ENCODE results near the gene DIPK1B.

DIPK1B gene

DNA sequence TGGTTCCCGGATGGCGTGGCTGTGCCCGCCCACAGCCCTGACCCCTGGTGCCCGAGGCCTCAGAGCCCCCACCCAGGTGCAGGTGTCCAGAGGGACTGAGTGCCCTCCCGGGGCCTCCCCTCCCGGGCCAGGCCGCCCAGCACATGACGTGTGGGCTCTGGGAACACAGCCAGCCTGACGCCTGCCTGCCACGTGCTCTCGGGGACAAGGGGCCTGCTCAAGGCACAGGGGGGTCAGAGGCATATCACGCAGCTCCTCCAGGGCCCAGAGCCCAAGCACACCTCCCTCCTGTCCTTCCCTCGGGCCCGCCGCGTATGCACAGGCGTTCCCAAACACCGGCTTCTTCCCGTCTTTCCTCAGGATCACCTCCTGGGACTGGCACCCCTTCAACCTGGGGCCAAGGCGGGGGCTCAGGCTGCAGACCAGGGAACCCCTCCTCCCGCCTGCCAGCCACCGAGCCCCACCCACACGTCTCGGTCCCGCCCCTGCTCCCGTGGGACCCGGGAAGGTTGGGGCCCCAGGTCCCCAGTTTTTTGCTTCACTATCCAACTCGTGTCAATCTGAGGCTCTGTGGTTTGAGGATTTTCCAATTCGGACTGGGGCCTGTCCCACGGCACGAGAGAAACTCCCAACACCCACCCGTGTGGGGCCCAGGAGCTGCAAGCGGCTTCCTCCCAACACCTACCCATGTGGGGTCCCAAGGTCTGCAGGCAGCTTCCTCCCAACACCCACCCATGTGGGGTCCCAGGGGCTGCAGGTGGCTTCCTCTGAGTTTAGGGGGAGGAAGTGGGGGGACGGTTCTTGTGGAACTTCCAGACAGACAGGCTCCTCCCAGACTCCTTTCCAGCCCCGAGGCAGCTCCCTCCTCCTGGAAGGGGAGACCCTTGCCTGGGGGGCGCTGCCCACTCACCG, 28.9 kb downstream of the DIPK1B start:
- no peak overlapping the region for H3K27ac ChIP-seq
- no peak for TF ChIP-seq CTCF (conservative IDR thresholded peaks at IDR 0.05)

GRCh38 chr9:136741883-136742571, 29.7 kb downstream of the DIPK1B start:
- H3K27ac ChIP-seq, result peak overlapping the region; percentile 2; the same call in 1 of the 2 replicates
- no peak for TF ChIP-seq CTCF (conservative IDR thresholded peaks at IDR 0.05)

- TF ChIP-seq CTCF (conservative IDR thresholded peaks at IDR 0.05), result peak; percentile 74
- peak within 1 kb of the TSS; percentile 2; the same call in 1 of the 2 replicates for H3K27ac ChIP-seq
These were observed 30.4 kb downstream of the DIPK1B start, which contains the start of gene LCN10 for GRCh38 chr9:136742591-136743391. LCN10 (minus strand) TSS chr9:136742940; CDS start chr9:136742903, 37 bp downstream.

DNA sequence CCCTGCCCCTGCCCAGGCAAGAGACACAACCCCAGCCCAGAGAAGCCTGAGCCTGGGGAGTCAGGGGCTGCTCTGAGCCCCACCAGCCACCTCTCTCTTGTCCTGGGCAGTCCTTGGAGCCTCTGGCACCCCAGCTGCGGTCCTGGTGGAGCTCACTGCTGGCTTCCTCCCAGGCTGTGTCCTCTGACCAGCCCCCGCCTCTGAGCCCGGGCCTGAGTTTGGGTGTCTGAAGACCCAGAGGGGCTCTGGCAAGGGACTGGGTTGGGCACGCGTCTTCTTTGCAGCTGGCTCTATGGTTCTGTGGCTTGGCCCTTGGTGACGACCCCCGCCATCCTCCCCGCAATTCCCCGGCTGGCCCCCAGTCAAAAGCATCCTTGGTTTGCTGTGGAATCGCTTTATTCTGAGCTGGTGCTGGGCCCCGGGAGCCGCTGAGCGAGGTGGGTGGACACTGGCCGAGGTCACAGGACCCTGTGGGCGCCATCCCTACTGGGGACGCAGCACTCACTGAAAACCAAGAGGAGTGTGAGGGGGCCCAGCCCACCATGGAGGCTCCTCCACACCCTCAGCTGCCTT, 31.4 kb downstream of the DIPK1B start:
- H3K27ac ChIP-seq, result no peak overlapping the region
- TF ChIP-seq CTCF (conservative IDR thresholded peaks at IDR 0.05), result no peak

- TF ChIP-seq CTCF (conservative IDR thresholded peaks at IDR 0.05), result no peak
- H3K27ac ChIP-seq, result no peak overlapping the region
These were observed 32.4 kb downstream of the DIPK1B start for GRCh38 chr9:136744773-136745172.

- H3K27ac ChIP-seq, result no peak overlapping the region
- no peak for TF ChIP-seq CTCF (conservative IDR thresholded peaks at IDR 0.05)
These were observed 33.2 kb downstream of the DIPK1B start for GRCh38 chr9:136745389-136746154.
